HUES64 (cell line): ENCODE data around the gene TENT5C.

Source experiments
- H3K27ac ChIP-seq: 2 replicates; pipeline ENCODE4 v1.7.0; 2013; ENCODE audit warnings: low read depth, low read length, inconsistent platforms
- H3K27me3 ChIP-seq: 2 replicates; pipeline ENCODE4 v1.6.1; 2013; ENCODE audit warnings: mild to moderate bottlenecking, low read length; ENCODE audit not compliant: insufficient read depth
- H3K36me3 ChIP-seq: 2 replicates; pipeline ENCODE4 v1.6.1; 2013; ENCODE audit warnings: mild to moderate bottlenecking, low read length; ENCODE audit not compliant: insufficient read depth
- H3K4me1 ChIP-seq: 2 replicates; pipeline ENCODE4 v1.6.1; 2013; ENCODE audit warnings: mild to moderate bottlenecking, low read length, moderate library complexity; ENCODE audit not compliant: insufficient read depth
- H3K4me3 ChIP-seq: 2 replicates; pipeline ENCODE4 v1.5.1; 2013; ENCODE audit warnings: mild to moderate bottlenecking, low read length, moderate library complexity
- H3K9ac ChIP-seq: 2 replicates; pipeline ENCODE4 v1.6.1; 2013; ENCODE audit warnings: mild to moderate bottlenecking, low read depth, low read length
- H3K9me3 ChIP-seq: 2 replicates; pipeline ENCODE4 v1.6.1; 2013; ENCODE audit warnings: low read depth, low read length; ENCODE audit not compliant: insufficient read depth
- WGBS: fragments of 150-250, 120-280 bp; methylation state at CpG from one replicate; pipeline ENCODE4 v1.1.7; 2013; ENCODE audit warnings: missing lambda C conversion rate; 5-methylcytosine and 5-hydroxymethylcytosine counted together

TENT5C gene

GRCh38 chr1:117638141-117638540 lies 32.3 kb downstream of the TENT5C start:
- H3K9ac ChIP-seq = no peak overlapping the region
- H3K36me3 ChIP-seq = no peaks in the 10 kb centered on the region
- H3K4me3 ChIP-seq = no peak overlapping the region
- H3K27ac ChIP-seq = no peak overlapping the region
- H3K4me1 ChIP-seq = peaks cover 2% of the 10 kb centered on the region
- 48% methylated on average over 1 of the region's 1 CpG for WGBS
- H3K9me3 ChIP-seq = no peaks in the 10 kb centered on the region
- H3K27me3 ChIP-seq = no peaks in the 10 kb centered on the region

- H3K4me1 ChIP-seq = no peaks in the 10 kb centered on the region
Measured at GRCh38 chr1:117638759-117639158, 32.9 kb downstream of the TENT5C start.

GRCh38 chr1:117639741-117640140 lies 33.9 kb downstream of the TENT5C start:
- Histone ChIP-seq H3K4me1 (no peaks in the 10 kb centered on the region), H3K27ac (no peak overlapping the region), H3K27me3 (no peaks in the 10 kb centered on the region), H3K4me3 (no peak overlapping the region), H3K9ac (no peak overlapping the region), H3K9me3 (no peaks in the 10 kb centered on the region), H3K36me3 (no peaks in the 10 kb centered on the region)
- 84% methylated on average over 4 of the region's 4 CpGs for WGBS

More at GRCh38 chr1:117638759-117639158, 32.9 kb downstream of the TENT5C start:
- 90% methylated on average over 4 of the region's 4 CpGs for WGBS
- H3K27ac ChIP-seq = no peak overlapping the region
- no peak overlapping the region for H3K4me3 ChIP-seq
- no peaks in the 10 kb centered on the region for H3K9me3 ChIP-seq
- no peak overlapping the region for H3K9ac ChIP-seq
- H3K27me3 ChIP-seq = no peaks in the 10 kb centered on the region
- H3K36me3 ChIP-seq = no peaks in the 10 kb centered on the region

DNA sequence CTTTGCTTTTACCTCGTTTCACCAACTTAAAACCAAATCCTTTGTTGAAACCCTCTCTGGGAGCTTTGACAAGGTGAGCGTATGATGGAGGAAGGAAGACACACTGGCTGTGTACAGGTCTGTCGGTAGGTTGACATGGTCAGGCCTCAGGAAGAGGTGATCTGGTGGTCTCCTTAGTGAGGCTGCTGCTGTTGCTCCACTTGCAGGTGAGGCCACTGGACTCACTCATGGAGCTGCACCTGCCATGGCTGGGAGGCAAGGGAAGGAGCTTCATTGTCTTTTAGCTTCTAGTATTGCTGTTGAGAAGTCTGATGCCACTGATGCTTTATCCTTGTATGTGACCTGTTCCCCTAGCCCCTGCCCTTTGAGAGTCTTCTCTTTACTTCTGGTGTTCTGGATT lies 35.7 kb downstream of the TENT5C start:
- Histone ChIP-seq H3K36me3 (no peaks in the 10 kb centered on the region), H3K9me3 (no peaks in the 10 kb centered on the region), H3K27ac (no peak overlapping the region), H3K4me1 (no peaks in the 10 kb centered on the region), H3K4me3 (no peak overlapping the region), H3K9ac (no peak overlapping the region), H3K27me3 (no peaks in the 10 kb centered on the region)
- 95% methylated on average over 2 of the region's 3 CpGs for WGBS

DNA sequence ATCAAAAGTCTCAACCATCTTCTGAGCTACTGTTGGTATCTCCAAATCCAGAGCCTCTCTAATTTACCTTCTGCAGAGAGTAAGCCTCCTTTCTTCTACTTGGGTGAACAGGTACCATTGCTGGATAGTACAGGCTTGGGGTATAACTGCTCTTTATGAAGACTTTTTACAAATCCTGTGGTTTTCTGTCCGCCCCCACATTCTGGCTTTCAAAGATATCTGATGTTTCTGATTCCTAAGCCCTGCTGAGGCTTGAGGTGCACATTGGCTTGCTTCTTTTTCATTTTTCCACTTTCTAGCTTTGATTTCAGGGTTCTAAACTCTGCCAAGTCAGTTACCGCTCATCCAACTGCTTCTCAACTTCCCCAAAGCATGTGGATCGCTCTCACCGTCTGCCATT lies 37.1 kb downstream of the TENT5C start:
- no peaks in the 10 kb centered on the region for H3K4me1 ChIP-seq
- no peak overlapping the region for H3K27ac ChIP-seq
- H3K36me3 ChIP-seq = no peaks in the 10 kb centered on the region
- H3K9me3 ChIP-seq = no peaks in the 10 kb centered on the region
- WGBS = 89% methylated on average over 3 of the region's 4 CpGs
- no peak overlapping the region for H3K4me3 ChIP-seq
- H3K27me3 ChIP-seq = no peaks in the 10 kb centered on the region
- H3K9ac ChIP-seq = no peak overlapping the region

DNA sequence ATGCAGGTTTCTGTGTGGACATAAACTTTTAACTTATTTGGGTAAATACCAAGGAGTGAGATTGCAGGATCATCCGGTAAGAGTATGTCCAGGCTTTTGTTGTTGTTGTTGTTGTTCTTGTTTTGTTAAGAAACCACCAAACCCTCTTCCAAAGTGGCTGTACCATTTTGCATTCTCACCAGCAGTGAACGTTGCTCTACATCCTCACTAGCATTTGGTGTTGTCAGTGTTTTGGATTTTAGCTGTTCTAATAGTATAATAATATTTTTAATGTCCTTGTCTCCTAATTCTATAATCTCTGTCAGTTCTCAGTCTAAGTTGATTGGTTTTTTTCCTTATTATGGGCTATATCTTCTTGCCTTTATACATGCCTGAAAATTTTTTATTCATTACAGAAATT lies 37.8 kb downstream of the TENT5C start:
- no peaks in the 10 kb centered on the region for H3K27me3 ChIP-seq
- no peaks in the 10 kb centered on the region for H3K36me3 ChIP-seq
- no peak overlapping the region for H3K27ac ChIP-seq
- H3K9ac ChIP-seq = no peak overlapping the region
- no peak overlapping the region for H3K4me3 ChIP-seq
- 100% methylated on average over 1 of the region's 2 CpGs for WGBS
- no peaks in the 10 kb centered on the region for H3K4me1 ChIP-seq
- H3K9me3 ChIP-seq = no peaks in the 10 kb centered on the region

GRCh38 chr1:117644696-117645311 lies 39.0 kb downstream of the TENT5C start:
- Histone ChIP-seq H3K9ac (no peak overlapping the region), H3K4me1 (no peaks in the 10 kb centered on the region), H3K27me3 (no peaks in the 10 kb centered on the region), H3K9me3 (no peaks in the 10 kb centered on the region), H3K4me3 (no peak overlapping the region), H3K36me3 (no peaks in the 10 kb centered on the region), H3K27ac (no peak overlapping the region)
- 92% methylated on average over 3 of the region's 3 CpGs for WGBS

- no peaks in the 10 kb centered on the region for H3K36me3 ChIP-seq
- no peaks in the 10 kb centered on the region for H3K9me3 ChIP-seq
- 93% methylated on average over 4 of the region's 4 CpGs for WGBS
- no peaks in the 10 kb centered on the region for H3K27me3 ChIP-seq
- H3K9ac ChIP-seq = no peak overlapping the region
- no peaks in the 10 kb centered on the region for H3K4me1 ChIP-seq
- no peak overlapping the region for H3K27ac ChIP-seq
- H3K4me3 ChIP-seq = no peak overlapping the region
Measured at GRCh38 chr1:117645343-117645742, 39.5 kb downstream of the TENT5C start.

DNA sequence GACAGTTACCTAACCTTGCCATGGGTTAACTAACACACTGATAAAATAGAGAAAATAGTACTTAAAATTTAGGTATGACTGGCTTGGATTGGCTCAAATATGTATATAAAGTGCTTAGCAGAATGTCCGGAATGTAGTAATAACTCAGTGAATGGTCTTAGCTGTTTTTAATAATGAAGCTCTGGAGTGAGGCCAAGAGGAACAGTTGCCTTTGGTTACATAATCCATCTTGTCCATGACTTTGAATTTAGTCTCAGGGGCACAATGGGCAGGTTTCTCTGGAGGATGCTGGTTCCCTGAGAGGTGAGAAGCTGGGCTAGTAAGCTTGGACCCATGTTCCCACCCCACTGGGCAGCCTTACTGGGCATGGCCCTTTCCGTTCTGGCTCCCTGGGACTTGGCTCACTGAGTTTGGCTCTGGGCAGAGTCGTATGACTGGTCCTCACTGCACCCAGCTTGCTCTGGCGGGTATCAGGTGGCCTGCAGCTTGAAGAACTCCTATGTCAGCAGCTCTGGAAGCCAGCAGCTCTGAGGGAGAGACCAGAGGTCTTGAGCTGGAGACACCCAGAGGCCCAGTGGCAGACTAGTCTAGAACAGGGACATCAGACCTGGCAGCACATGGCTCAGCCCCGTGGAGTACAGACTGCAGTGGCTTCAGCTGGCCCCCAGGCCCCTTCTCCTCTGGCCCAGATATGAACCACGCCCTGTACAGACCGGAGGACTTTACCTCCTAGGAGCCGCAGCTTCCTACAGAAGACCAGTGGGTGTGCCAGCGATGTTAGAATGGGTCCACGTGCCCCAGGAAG lies 40.4 kb downstream of the TENT5C start:
- H3K36me3 ChIP-seq = no peaks in the 10 kb centered on the region
- no peak overlapping the region for H3K9ac ChIP-seq
- WGBS = 94% methylated on average over 10 of the region's 10 CpGs
- no peaks in the 10 kb centered on the region for H3K27me3 ChIP-seq
- H3K4me1 ChIP-seq = no peaks in the 10 kb centered on the region
- no peak overlapping the region for H3K4me3 ChIP-seq
- H3K27ac ChIP-seq = no peak overlapping the region
- H3K9me3 ChIP-seq = no peaks in the 10 kb centered on the region

DNA sequence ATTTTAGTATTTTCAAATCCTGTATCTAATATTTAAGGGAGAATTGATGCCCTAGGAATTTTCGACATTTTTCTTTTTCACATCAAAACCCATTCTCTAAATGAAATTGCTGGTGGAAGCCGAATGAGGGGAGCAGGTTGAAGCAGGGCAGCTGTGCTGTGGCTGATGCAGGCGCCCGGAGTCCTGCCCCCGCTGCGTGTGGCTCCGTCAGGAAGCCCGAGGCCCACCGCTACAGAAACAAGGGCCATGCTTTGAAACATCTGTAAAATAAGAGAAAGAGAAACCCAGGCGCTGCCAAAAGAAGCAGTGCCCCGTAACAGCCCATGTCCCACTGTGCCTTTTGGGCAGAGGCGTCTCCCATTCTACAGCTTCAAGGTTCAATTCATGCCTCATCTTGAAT lies 41.1 kb downstream of the TENT5C start:
- no peaks in the 10 kb centered on the region for H3K4me1 ChIP-seq

GRCh38 chr1:117648015-117648414 lies 42.2 kb downstream of the TENT5C start:
- H3K9me3 ChIP-seq = no peaks in the 10 kb centered on the region
- 100% methylated on average over 2 of the region's 2 CpGs for WGBS
- H3K9ac ChIP-seq = no peak overlapping the region
- H3K4me3 ChIP-seq = no peak overlapping the region
- H3K27me3 ChIP-seq = no peaks in the 10 kb centered on the region
- H3K27ac ChIP-seq = no peak overlapping the region
- H3K4me1 ChIP-seq = no peaks in the 10 kb centered on the region
- no peaks in the 10 kb centered on the region for H3K36me3 ChIP-seq

More for the DNA sequence above, 41.1 kb downstream of the TENT5C start:
- Histone ChIP-seq H3K27ac (no peak overlapping the region), H3K36me3 (no peaks in the 10 kb centered on the region), H3K4me3 (no peak overlapping the region), H3K27me3 (no peaks in the 10 kb centered on the region), H3K9ac (no peak overlapping the region), H3K9me3 (no peaks in the 10 kb centered on the region)
- 93% methylated on average over 11 of the region's 12 CpGs for WGBS
